GM18526 (cell line): Measurements from ENCODE around the gene FAM204A.

Experiments
- POLR2A ChIP-seq: IDR thresholded peaks from 3 replicates; pipeline ENCODE4 v1.6.1; 2011; ENCODE audit not compliant: insufficient read length; ENCODE audit errors: extremely low read depth

The FAM204A gene

DNA sequence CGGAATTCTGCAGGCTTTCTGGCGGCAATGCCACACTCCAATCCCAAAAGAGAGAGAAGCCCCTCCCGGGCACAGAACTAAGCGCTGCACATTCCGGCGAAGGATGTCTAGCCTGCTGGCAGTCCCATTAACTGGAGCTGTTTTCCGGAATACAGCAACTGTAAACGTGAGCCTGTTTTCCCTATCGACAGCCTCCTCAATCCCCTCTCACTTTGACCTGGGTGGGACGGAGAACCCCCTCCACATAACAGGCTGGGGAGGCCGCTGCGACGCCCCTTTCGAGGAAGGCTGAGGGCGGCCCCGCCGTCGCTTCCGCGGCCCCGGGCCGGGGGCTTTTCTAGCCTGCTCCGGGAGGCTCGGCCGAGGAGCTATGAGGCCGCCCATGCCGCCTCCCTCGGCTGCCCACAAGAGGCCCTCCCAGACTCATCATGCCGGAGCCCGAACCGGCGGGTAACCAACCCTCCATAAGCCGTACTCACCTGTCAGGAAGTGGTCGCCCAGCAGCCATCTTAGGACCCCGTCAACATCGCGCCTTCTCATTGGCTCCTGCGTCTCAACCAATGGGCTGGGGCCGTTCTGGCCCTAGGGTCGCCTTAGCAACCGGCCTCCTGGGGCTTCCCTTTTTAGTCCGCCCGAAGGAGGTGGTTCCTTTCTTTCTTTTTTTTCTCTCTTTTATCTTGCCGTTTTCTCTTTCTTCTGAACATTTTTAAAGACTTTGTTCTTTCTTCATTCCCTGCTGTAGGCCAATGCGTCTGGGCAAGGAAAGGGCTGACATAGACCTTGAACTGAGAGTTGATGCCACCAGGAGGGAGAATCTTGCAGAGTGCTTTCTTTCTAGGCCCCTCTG, at the start of gene FAM204A:
Gene FAM204A (minus strand): TSS at position 534 of the 847 bp plus-strand sequence. CDS start 5,909 bp downstream, outside the sequence.
- peak; percentile 83 for TF ChIP-seq POLR2A

DNA sequence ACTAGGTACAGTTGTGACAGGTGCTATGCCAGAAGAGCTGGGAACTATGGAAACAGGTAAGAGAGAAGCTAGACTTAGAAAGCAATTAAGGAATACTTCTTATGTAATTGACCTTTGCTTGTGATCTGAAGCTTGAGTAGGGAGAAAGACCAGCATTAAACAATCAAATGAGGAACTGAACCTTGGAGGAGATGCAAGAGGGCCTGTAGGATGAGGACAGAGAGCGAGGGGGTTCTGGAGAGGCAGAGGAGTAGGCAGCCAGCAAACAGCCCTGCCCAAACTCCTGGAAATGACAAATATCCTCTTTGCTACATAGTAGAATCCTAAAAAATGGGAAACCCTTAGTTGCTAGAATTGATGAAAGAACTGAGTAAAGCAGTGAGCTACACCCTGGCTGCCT, 41.6 kb upstream of the FAM204A start:
- TF ChIP-seq POLR2A = no peak

DNA sequence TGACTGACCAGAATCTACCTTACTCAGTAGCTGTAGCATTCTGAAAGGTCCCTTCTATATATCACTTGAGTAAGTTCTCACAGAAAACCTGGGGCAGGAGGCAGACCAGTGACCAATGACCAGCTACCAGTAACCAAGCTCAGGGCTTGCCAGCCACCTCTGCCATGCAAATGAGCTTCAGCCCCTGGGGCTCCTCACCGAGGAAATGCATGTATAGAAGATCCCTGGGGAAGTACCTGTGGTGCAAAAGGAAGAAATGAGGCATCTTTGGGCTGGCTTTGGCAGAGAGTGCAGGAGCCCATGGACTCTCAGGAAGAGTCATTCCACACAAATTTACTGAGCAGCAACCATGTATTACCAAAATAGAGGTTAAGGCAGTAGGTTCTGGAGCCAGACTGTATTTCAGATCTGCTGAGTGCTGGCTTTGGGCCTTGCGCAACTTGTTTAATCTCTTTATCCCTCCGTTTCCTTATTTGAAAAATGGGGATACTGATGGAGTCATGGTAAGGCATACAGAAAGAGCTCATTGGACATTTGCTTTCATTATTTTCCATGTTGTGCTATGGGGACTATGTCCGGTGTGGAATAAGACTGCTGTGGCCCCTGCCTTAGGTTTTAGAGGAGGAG, 41.1 kb upstream of the FAM204A start:
- TF ChIP-seq POLR2A = no peak

DNA sequence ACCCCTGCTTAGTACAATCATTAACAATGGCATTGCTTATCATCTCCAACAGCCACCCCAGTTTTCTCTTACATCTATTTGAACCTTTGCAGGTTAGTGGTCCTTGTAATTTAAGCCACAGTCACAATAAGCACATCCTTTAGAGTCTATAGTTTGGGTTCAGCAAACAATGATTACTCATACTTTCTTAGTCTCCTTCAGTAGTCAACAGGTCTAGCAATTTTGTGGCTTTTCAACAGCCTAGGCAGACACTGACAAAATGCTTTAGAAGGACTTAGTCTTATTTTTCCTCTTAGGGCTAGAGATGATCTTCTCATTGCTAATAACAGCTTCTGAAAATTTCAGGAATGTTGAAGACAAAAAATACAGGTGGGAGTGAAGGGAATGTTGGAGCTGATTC, 32.3 kb upstream of the FAM204A start:
- no peak for TF ChIP-seq POLR2A

DNA sequence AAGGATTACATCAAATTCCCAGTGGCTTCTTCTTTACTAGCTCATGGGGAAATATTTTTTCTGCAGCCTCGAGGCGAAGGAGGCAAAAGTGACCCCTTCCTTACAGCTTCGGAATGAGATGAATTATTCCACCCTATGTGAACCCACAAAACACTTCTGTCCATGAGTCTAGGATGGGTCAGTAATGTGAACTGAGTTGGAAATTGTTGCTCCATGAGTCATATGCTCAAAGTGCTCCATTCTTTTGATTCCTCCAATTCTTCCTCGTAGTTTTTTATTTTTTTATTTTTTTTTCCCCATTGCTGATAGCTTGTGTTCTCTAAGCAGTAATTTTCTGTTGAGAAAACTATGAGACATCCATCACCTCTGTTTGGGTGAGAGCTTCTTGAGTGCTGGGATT, 31.7 kb upstream of the FAM204A start:
- TF ChIP-seq POLR2A = no peak

DNA sequence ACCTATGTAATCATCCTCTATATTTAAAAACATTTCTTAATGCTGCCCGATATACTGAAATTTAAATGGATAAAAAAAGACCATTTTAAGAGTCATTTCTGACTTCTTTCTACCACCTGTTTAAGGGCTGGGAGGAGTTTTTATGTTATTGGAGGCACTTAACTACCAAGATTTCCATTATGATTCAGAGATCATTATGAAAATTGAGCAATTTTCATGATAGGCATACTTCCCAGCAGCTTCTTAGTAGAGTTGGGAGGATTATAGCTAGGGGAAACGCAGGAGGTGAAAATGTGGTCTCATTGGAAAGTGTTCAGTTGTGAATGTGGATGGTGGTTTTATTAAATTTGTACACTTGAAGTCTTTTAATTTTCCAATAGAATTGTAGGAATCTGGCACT, 28.4 kb upstream of the FAM204A start:
- TF ChIP-seq POLR2A = no peak

DNA sequence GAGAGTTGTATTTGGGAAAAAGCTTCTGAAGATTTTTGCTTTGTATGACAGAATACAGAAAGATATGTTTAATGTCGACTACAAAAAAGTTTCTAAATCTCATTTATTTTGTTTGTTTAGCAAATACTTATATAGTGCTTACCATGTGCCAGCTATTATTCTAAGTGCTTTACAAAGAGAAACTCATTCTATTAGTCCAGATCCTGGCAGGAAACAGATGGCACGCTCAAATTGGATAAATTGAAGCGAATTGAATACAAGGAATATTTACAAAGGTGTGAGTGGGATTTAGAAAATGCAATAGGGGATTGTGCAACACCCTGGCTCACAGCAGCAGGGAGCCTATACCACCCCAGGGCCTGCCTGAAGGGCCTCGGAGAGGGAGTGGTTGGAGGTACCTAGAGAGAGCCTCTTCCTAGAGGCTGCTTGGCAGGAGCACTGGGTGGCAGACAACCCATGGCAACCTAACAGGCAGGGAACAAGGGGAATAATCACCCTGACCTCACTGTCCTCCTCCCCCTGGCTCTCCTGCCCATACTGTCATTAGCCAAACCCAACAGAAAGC, 27.6 kb upstream of the FAM204A start:
- no peak for TF ChIP-seq POLR2A

DNA sequence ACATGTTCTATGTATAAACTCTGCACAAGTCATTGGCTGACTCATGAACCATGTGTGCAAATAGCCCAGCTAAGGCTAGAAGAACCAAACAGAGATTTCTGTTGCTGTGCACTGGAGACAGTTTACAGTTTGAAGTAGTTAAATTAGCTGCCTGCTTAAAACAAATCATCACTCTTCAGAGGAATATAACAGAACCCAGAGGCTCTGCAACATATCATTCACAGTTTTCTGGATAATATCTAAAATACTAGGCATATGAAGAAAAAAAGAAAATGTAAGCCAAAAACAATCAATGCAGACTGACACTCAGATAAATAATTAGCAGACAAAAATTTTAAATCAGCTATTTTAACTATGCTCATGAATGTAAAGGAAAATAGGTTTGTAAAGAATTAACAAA, 23.6 kb upstream of the FAM204A start:
- TF ChIP-seq POLR2A = no peak

DNA sequence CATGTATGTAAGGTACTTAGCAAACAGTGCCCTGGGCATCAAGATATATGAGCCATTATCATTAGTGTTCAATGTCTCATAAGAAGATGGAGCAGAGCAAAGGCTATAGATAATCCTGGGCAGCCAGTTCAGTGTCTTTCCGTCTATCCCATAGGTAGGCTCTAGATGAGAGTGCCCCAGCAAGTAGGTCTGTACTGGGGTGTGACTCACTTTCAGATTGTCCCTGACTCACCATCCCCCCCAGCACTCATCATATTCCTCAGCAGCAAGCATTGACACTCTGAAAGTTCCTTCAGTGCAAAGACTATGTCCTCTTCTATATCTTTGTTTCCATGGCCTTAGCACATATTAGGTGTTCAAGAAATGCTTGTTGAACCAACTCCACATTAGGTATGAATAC, 20.0 kb upstream of the FAM204A start:
- TF ChIP-seq POLR2A = no peak

DNA sequence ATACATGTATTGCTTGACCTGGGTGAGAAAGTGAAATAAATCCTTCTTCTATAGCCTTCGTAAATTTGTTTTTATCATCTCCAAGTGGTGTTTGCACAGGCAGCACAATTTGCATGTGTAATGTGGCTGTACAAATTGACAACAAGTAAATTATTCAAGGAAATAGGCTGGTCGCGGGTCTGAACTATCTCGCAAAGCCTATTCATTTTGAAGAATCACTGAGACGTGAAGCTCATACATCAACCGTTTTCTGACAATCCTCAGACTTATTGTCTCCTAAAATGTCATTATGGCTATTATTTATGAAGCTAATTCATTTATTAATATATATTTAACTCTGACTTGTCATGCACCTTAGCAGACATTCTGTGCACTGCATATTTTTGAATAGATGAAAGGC, 16.2 kb upstream of the FAM204A start:
- no peak for TF ChIP-seq POLR2A

DNA sequence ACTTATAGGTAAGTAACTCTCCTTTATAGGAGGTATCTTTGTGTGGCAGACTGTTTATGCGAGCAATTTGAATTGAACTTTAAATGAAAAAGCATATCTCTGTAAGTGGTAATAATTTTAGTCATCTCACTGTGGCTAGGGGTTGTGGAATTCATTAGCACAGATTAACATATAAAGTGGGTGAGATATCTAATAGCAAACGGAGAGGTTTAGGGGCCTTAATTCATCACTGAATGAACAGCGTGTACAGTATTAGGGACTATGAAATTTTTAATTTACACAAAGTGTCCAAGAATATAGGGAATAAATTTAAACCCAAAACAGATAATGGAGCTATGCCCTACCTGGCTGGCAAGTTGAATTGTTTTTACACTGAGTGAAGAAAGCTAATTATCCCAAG, 15.7 kb upstream of the FAM204A start:
- TF ChIP-seq POLR2A = no peak

DNA sequence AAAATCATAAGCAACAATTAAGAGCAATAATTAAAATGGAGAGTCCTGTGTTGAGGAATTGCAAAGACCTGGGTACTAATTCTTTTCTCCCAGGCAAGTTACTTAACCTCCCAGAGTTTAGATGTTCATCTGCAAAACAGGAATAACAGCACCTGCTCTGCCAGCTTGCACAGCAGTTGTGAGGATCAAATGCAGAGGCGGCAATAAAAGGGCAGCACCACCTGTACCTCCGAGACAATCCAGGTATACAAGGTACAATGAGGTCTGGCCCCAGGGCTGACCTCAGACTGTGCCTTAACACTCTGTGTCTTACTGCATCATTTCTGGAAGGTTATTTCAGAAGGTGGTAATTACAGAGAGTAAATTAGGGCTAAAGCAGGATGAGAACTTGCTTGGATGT, 14.5 kb upstream of the FAM204A start:
- TF ChIP-seq POLR2A = no peak

DNA sequence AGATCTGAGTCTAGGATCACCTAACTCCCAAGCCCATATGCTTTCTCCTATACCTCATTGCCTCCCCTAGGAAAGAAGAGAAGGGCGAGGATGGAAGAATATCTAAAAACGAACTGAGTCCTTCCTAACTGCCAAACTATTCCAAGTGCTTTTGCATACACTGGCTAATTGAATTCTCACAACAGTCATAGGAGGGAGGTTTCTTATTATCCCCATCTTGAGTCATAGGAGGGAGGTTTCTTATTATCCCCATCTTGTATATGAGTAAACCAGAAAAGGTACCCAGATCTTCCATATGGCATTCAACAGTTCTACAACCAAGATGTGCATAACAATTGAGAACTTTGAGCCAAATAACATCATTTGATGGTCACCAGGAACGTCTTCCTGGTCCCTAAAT, 13.1 kb upstream of the FAM204A start:
- TF ChIP-seq POLR2A = no peak

DNA sequence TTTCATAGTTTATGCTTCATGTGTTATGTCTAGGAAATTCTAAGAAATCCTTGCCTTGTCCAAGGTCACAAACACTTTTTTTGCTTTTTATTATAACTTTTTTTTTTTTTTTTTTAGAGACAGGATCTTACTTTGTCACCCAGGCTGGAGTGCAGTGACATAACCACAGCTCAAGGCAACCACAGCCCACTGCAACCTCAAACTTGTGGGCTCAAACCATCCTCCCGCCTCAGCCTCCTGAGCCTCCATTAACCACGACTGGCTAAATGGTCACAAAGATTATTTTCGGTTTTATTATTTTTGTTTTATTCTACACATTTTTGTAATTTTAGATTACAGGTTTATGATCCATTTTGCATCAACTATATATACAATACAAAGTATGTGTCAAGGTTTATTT, 7.1 kb upstream of the FAM204A start:
- no peak for TF ChIP-seq POLR2A

DNA sequence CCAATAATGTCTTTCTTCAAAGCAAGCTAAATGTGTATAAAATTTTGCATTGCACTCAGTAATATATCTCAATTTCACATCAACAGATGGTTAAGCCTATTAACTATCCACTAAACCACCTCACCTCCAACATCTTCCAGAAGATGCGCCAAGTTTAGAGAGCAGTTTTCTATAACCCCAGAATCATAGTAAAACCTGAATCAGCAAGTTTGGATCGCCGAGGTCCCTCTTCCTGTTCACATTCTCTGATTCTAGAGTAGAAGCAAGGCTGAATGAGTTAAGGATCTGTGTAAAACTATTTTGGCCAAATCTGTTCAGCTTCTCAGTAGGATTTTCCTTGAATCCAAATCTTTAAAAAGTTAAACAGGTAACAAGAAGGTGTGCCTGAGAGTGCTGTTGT, 1.4 kb upstream of the FAM204A start:
- TF ChIP-seq POLR2A = no peak

DNA sequence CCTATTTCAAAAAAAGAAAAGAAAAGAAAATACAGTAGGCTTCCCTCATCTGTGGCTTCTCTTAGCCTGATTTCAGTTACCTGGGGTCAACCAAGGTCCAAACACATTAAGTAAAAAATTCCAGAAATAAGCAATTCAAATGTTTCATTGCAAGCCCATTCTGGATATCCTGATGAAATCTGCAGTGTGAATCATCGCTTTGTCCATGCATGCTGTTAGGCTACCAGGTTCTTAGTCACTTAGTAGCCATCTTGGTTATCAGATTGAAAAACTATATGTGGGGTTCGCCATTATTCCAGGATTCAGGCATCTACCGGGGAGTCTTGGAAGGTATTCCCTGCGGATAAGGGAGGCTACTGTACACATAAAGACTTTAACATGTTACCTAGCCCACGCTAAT, 991 bp upstream of the FAM204A start:
- TF ChIP-seq POLR2A = no peak
